GM19240 (cell line): ENCODE data around the gene S100A13.
"Not testable (repeated sequence)": the region's sequence is repeated elsewhere in the genome, so short reads cannot be mapped to it uniquely, and the experiment has no call there.

Experiments
- DNase-seq: peaks from one replicate; pipeline ENCODE4 v3.0.0; 2011; ENCODE audit warnings: low spot score; ENCODE audit not compliant: insufficient read length

The S100A13 gene

DNA sequence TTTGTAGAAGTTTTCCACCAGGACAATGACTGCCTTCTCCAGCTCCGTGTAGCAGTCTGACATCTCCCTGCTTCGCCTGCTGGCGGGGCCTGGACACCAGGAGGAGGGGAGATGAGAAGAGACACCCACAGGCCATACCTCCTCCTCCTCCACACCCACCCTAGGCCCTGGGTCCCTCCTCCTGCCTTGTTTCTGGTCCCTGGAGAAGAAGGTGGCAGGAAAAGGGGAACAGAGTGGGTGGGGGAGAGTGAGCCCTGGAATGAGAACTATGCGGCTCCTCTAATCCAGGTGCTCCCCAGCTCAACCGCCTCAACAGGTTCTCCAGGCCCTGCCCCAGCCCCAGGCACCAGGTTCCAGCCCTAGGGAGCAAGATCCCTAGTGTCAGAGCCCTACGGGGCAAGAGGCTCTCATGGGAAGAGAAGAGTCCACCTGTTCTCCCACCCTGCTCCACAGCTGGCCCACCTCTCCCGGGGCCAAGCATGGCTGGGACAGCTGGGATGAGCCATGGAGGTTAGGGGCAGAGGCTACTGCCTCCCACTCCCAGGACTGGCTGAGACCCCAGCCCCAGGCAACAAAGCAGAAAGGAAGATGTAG lies 19.1 kb downstream of the S100A13 start:
- DNase-seq = no peak

DNA sequence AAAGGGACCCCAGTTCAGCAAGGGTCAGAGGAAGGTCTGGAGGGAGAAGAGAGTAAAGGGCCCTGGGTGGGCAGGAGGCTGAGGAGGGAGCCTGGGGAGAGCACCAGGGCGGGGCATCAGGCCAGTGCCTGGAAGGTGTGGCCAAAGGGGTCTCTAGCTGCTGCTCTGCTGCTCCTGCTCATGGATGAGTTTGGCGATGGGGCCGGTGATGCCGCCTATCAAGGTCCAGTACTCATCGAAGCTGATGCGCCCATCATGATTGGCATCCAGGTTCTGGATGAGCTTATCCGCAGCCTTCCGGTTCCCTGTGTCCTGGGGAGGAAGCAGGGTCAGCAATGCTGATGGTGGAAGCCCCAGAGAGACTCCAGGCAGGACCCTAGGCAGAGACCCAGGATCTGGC lies 19.9 kb downstream of the S100A13 start:
- no peak for DNase-seq

DNA sequence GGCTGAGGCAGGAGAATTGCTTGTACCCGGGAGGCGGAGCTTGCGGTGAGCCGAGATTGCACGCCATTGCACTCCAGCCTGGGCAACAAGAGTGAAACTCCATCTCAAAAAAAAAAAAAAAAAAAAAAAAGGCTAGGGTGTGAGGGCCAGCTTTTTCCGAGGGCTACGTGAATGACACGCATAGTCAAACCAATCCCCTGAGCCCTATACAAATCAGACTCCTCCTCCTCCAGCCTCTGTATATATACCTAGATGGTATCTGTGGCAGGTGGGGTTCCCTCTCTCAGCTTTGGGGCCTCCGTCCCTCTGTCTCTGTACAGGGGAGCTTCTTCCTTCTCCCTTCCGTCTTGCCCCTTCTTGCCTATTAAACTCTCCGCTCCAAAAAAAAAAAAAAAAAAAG lies 21.1 kb downstream of the S100A13 start:
- no peak for DNase-seq

DNA sequence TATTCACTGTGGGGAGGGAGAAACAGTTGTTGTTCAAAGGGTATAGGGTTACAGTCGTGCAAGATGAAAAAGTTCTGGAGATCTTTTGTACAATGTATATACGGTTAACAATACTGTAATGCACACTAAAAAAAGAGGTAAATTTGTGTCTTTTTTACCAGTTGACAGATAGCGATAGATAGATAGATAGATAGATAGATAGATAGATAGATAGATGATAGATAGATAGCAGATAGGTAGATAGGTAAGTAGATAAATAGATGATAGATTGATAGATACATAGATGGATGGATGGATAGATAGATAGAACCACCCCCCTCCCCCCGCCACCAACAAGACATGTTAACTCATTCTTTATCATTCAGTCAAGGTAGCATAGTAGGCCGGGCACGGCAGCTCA lies 24.6 kb downstream of the S100A13 start:
- DNase-seq = no peak

DNA sequence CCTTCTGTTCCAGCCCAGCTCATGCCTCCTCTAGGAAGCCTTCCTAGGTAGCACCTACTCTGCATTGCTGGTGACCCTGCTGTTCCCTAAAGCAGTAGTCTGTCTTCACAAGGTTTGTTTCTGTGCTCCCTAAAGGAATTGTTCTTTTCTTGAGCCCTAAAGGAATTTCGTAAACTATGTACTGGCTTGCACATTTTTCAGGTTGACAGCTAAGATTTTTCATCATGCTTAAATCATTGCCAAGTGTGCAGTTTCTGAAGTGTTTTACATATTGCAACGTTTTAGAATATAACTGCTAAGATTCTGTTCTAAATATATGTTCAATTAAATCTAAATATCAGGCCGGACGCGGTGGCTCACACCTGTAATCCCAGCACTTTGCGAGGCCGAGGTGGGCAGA lies 27.5 kb downstream of the S100A13 start:
- DNase-seq = no peak

DNA sequence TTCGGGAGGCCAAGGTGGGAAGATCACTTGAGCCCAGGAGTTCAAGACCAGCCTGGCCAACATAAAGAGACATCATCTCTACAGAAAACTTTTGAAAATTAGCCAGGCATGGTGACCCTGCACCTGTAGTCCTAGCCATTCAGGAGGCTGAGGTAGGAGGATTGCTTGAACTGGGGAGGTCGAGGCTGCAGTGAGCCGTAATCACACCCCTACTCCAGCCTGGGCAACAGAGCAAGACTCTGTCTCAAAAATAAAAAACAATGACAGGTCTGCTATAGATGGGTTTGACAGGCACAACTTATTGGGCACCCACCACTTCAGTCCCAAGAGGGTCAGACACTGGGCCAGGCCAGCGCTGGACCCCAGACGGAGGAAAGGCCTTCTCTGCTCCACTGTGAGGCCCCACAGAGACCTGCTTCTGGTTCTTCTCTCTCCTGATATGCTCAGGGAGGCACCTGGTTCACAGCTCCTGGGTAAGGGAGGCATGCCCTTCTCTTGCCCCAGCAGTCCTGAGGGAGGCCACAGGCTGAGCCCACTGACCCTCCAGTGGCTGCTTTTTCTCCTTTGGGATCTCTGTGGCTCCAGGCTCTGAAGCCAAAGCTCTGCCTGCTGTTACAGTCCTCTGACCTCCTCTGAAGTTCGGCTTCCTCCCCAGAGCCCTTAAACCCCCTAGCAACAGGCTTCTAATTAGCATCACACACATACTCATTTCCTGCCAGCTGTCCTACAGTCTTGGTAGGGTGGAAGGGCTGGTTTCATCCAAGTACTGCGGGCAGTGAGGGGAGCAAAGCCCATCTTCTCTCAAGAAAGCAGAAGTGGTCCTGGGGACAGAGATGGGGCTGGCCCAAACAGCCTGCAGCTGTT lies 28.8 kb downstream of the S100A13 start:
- peak; percentile 84 for DNase-seq

DNA sequence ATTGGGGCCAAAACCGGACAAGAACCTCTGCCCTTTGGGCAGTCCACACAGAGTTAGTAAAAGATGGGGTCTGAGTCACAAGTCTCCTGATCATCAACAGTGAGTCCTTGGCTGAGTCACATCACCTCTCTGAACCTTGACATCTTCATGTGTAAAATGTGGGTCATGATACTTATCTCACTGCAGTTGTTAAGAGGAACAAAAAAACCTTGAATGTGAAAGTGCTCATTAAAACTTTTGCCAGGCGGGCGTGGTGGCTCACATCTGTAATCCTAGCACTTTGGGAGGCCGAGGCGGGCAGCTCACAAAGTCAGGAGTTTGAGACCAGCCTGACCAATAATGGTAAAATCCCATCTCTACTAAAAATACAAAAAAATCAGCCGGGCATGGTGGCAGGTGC lies 30.1 kb downstream of the S100A13 start:
- no peak for DNase-seq

DNA sequence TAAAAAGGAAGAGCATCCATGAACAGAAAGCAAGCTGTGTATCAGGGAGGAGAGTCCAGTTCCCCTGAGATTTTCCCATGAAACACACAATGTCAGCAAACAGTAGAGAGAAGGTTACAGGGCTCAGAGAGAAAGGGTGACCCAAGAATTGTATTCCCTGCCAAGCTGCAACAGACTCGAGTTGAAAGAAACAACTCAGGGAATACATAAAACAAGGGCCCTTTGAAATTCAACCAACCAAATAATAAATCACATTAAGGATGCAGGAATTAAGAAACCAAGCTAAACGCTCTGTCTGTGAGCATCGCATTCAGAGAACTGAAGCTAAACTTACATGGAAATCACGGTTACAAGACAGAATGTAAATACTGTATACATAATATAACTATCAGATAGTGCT lies 34.6 kb downstream of the S100A13 start:
- no peak for DNase-seq

DNA sequence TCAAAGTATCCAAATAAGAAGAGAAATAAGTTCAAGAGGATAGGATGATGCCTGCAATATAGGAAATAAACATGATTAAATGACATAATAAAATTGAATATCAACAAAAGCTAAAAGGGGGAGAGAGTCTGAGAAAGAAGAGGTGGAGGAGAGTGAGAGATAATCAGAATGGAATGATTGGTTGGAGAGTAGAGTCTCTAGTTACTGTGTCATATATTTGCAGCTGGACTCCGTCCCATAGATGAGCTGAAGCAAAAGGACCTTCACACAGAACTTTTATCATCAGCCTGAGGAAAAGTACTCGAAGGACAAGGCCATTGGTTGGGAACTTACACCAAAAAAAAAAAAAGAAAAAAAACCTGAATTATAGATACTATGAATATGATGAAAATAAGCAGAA lies 38.8 kb downstream of the S100A13 start:
- DNase-seq = no peak

DNA sequence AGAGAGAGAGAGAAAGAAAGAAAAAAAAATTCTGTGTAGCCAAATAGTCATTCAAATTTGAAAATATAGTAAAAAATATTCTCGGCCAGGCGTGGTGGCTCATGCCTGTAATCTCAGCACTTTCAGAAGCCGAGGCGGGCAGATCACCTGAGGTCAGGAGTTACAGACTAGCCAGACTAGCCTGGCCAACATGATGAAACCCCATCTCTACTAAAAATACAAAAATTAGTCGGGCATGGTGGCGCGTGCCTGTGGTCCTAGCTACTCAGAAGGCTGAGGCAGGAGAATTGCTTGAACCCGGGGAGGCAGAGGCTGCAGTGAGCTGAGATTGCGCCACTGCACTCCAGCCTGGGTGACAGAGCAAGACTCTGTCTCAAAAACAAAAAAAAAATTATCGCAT lies 39.3 kb downstream of the S100A13 start:
- not testable (repeated sequence) for DNase-seq

DNA sequence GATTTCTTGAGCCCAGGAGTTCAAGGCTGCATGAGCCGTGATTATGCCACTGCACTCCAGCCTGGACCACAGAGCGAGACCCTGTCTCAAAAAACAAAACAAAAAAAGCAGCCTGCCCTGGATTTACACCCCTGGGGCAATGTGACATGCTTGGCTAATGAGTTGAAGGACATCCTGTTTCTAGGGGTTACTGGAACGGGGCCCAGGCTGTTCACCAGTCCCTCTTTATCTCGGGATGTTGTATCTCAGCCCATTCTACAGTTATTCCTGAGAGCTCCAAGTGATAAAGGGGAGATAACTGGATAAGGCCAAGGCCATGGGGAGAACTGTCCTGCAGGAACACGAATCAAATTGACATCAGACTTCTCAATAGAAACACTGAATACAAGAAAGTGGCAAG lies 40.0 kb downstream of the S100A13 start:
- no peak for DNase-seq

DNA sequence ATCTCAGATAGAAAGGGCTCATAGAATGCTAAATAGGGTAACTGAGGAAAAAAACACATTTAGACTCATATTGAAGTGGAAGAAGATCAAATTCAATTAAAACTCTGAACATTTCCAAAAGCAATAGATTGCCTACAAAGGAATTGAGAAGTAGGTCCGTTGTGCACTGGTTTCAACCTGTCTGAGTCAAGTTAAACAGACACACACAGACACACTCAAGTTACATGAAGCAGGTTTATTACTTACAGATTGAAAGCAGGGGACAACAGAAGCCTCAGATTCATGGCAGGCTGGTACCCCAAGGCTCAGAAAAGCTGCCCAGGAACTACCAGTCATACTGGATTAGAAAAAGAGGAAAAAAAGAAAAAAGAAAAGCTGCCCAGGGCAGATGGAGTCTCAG lies 41.0 kb downstream of the S100A13 start:
- DNase-seq = no peak

DNA sequence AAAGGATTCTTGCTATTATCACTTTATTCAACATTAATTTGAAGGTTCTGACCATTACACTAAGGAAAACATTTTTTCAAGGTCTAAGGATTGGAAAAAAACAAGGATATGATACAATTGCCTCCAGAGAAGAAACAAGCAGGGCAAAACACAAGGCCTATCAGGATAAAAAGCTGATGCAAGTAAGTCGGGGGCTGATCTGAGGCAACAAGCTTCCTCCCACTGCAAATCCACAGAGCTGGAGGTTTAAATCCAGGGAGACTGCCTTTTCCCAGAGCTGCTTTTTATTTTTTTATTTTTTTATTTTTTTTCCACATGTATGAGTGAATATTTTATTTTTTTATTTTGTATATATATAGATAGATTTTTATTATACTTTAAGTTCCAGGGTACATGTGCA lies 42.3 kb downstream of the S100A13 start:
- DNase-seq = no peak

DNA sequence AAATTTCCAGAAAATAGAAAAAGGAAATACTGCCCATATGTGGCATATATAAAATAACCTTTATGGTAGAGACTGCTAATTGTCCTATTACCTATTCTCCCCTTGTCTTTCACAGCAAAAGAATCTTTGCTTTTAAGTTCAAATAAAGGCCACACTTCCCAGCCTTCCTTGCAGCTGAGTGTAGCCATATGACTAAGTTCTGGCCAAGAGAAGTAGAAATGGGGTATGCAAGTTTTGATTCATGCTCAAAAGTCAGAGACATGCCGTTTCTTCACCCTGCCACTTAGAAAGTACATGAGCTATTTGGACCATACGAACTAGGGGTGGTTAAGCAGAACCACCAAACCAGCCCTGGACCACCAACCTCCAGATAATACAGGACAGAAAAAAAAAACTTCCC lies 43.3 kb downstream of the S100A13 start:
- no peak for DNase-seq

DNA sequence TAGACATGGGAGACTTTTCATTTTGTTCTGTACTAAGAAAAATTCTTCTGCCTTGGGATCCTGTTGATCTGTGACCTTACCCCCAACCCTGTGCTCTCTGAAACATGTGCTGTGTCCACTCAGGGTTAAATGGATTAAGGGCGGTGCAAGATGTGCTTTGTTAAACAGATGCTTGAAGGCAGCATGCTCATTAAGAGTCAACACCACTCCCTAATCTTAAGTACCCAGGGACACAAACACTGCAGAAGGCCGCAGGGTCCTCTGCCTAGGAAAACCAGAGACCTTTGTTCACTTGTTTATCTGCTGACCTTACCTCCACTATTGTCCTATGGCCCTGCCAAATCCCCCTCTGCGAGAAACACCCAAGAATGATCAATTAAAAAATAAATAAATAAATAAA lies 43.8 kb downstream of the S100A13 start:
- DNase-seq = not testable (repeated sequence)

DNA sequence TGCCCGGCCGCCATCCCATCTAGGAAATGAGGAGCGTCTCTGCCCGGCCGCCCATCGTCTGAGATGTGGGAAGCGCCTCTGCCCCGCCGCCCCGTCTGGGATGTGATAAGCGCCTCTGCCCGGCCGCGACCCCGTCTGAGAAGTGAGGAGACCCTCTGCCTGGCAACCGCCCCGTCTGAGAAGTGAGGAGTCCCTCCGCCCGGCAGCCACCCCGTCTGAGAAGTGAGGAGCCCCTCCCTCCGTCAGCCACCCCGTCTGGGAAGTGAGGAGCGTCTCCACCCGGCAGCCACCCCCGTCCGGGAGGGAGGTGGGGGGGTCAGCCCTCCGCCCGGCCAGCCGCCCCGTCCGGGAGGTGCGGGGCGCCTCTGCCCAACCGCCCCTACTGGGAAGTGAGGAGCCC lies 44.5 kb downstream of the S100A13 start:
- DNase-seq = not testable (repeated sequence)

DNA sequence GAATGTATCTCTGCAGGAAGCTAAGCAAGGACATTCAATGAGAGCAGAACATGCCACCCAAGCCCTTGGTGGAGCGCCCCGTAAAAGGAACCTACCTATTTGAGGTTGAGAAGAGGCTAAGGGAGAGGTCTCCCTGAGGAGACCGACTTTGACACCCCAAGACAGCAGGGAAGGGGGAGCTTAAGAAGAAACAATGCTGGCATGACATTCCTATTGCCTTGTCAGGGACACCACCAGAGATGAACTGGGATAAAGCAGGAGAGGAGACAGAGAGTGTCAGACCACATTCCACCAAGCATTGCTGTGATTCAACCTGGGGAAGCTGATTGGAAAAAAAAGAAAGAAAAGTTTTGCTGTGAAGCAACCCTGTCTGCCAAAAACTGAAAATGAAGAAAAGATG lies 48.4 kb downstream of the S100A13 start:
- DNase-seq = no peak

DNA sequence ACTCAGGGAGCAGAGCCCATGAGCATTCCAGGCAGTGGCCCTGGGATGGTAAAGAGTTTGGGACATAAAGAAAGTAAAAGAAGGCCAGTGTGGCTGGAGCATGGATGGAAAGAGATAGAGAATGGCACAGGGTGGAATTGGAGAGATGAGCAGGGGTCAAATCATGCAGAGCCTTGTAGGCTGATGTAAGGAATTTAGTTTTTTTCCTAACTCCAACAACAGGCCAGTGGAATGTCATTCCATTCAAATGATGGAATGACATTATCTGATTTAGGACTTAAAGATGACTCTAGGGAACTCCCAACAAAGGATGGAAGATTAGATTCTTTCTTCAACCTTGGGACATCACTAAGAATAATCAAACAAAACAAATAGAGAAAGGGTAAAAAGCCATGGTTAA lies 48.8 kb downstream of the S100A13 start:
- no peak for DNase-seq

DNA sequence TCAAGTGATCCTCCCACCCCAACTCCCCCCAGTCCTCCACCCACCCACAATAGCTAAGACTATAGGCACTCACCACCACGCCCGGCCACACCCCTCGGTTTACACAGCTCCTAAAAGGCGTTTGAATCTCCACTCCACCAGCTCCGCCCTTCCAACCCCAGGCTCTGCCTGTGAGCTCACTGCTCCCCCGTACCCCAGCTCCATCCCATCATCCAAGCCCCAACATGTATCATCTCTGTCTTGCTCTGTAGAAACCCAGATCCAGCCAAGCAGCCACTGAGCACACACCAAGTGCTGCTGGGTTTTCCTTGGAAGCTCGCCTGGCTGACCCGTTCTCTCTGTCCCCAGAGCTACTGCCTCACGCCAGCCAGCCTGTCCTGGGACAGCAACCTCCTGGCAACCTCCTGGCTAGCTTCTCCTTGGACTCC lies 49.7 kb downstream of the S100A13 start:
- DNase-seq = no peak

DNA sequence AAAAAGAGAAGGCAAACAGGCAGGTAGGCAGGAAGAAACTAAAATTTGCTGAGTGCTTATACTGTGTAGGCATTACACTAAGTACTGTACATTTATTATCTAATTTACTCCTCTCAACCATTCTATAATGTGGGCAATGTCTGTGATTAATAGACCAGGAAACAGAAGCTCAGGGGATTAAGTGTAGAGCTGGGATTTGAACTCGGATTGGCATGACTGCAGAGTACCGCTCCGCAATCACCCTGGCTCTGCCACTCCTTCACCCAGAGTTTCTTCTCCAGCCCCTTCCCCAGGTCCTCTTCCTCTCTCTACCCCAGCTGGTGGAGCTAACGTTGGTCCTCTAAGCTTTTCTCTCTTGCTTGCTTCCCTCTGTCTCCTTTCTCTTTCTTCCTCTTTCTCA lies 50.2 kb downstream of the S100A13 start:
- no peak for DNase-seq

DNA sequence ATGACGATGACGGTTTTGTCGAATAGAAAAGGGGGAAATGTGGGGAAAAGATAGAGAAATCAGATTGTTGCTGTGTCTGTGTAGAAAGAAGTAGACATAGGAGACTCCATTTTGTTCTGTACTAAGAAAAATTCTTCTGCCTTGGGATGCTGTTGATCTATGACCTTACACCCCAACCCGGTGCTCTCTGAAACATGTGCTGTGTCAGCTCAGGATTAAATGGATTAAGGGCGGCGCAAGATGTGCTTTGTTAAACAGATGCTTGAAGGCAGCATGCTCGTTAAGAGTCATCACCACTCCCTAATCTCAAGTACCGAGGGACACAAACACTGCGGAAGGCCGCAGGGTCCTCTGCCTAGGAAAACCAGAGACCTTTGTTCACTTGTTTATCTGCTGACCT lies 51.8 kb downstream of the S100A13 start:
- DNase-seq = not testable (repeated sequence)

DNA sequence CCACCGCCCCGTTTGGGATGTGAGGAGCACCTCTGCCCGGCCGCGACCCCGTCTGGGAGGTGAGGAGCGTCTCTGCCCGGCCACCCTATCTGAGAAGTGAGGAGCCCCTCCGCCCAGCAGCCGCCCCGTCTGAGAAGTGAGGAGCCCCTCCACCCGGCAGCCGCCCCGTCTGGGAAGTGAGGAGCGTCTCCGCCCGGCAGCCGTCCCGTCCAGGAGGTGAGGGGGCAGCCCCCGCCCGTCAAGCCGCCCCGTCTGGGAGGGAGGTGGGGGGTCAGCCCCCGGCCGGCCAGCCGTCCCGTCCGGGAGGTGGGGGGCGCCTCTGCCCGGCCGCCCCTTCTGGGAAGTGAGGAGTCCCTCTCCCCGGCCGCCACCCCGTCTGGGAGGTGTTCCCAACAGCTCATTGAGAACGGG lies 52.2 kb downstream of the S100A13 start:
- DNase-seq = not testable (repeated sequence)

DNA sequence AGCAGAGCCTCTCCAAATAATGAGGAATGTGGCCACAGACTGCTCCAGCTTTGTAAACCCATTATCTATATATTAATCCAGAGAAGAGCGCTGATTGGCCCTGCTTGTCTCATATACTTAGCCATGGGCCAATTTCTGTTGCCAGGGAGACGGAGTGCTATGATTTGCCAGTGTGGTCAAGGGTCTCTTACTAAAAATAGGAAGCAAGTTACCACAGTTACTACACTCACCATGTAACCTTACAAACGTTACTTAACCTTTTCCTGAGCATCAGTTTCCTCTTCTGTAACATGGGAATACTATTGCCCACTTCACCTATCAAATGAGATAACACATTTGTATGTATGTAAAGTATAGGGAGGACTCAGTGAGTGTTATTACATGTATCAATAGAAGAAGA lies 54.0 kb downstream of the S100A13 start:
- DNase-seq = no peak
